K562 (cell line): ENCODE results near the gene NUDT5. TPM values are rescaled to one million over a fixed set of nuclear protein-coding genes. Genes with fewer than 3 reads are reported as not detected.

ENCODE experiments used
- ATAC-seq: fragments of 200-7000 bp; cut with Tn5 transposase; 3 replicates; pipeline ENCODE4 v1.9.1; 2020; ENCODE audit warnings: moderate library complexity
- BruUV-seq: library from RNA; stranded (reverse); fragments of 400-500 nt; replicated peaks from 2 replicates; lab custom pipeline; 2021; lab: Mats Ljungman, UMichigan
- CTCF ChIA-PET: fragments of 300-600 bp; formaldehyde crosslinking; extraction: SDS; loops from one replicate; lab custom pipeline; 2021; ENCODE audit warnings: low intra/inter-chr PET ratio; lab: Yijun Ruan, JAX
- POLR2A ChIA-PET: fragments of 300-600, 350-650 bp; sonication (Branson Sonifier 250); formaldehyde crosslinking; extraction: SDS; loops from one replicate; lab custom pipeline; 2021; ENCODE audit warnings: antibody characterized with exemption, inconsistent platforms; lab: Yijun Ruan, JAX
- DNase-seq, 4 experiments: peaks; one replicate each; pipeline versions ENCODE4 v3.0.0 to v3.0.0-alpha.2; 2011 to 2018; ENCODE audit warnings: low spot score in 3 of 4, mixed read lengths in 3 of 4; ENCODE audit errors: extremely low read depth in 1 of 4
- FAIRE-seq: peaks from 2 replicates; lab custom pipeline; 2011; peaks lifted over from hg19 to GRCh38; lab: Jason Lieb, UNC
- H2AFZ ChIP-seq: 2 replicates; pipeline ENCODE4 v1.6.0; 2011; ENCODE audit warnings: low read depth, low read length, control low read depth, inconsistent platforms
- H3K27ac ChIP-seq: fragments of 200-600 bp; 3 replicates; pipeline ENCODE4 v1.8.0; 2011; ENCODE audit warnings: low read depth, mild to moderate bottlenecking, control low read depth, inconsistent platforms, low read length, moderate library complexity, mixed read lengths; ENCODE audit errors: extremely low read depth
- H3K27me3 ChIP-seq, 2 experiments: fragments of 300-600 bp in 1 of 2; 2 replicates in 1 of 2; 3 replicates in 1 of 2; pipeline versions ENCODE4 v1.6.0 to v1.8.0; 2011; ENCODE audit warnings: inconsistent platforms in 2 of 2, low read length in 2 of 2, mild to moderate bottlenecking in 1 of 2, mixed read lengths in 1 of 2, moderate library complexity in 1 of 2; ENCODE audit not compliant: control insufficient read depth in 2 of 2, insufficient read depth in 2 of 2
- H3K36me3 ChIP-seq: fragments of 300-600 bp; 3 replicates; pipeline ENCODE4 v1.8.0; 2011; ENCODE audit warnings: mild to moderate bottlenecking, low read length, inconsistent platforms; ENCODE audit not compliant: control insufficient read depth, insufficient read depth
- H3K4me1 ChIP-seq, 2 experiments: fragments of 200-600 bp in 1 of 2; replicated peaks in 1 of 2; 2 replicates in 1 of 2; 3 replicates in 1 of 2; pipeline versions ENCODE4 v1.5.1 to v1.8.0; 2011; ENCODE audit warnings: inconsistent platforms in 2 of 2, low read length in 2 of 2, mild to moderate bottlenecking in 1 of 2, mixed read lengths in 1 of 2, moderate library complexity in 1 of 2; ENCODE audit not compliant: control insufficient read depth in 2 of 2, insufficient read depth in 2 of 2
- H3K4me2 ChIP-seq: 2 replicates; pipeline ENCODE4 v1.6.1; 2011; ENCODE audit warnings: low read length, control low read depth, inconsistent platforms, mixed read lengths; ENCODE audit not compliant: insufficient read depth
- H3K4me3 ChIP-seq: fragments of 200-600 bp; sonication (generic), shearing (Covaris generic); 2 replicates; pipeline ENCODE4 v1.5.1; 2016; ENCODE audit warnings: control low read depth, inconsistent platforms
- H3K79me2 ChIP-seq: fragments of 200-600 bp; 3 replicates; pipeline ENCODE4 v1.8.0; 2011; ENCODE audit warnings: low read length, inconsistent platforms; ENCODE audit not compliant: control insufficient read depth, insufficient read depth
- H3K9ac ChIP-seq, 2 experiments: 2 replicates each; pipeline versions ENCODE4 v1.6.0 to v1.6.1; 2011; ENCODE audit warnings: low read depth in 2 of 2, low read length in 2 of 2, control low read depth in 1 of 2, inconsistent platforms in 1 of 2, mild to moderate bottlenecking in 1 of 2, mixed read lengths in 1 of 2; ENCODE audit not compliant: insufficient read depth in 1 of 2
- H3K9me1 ChIP-seq: one replicate; pipeline ENCODE4 v1.6.0; 2011; ENCODE audit warnings: inconsistent platforms, mild to moderate bottlenecking, low read length, moderate library complexity; ENCODE audit not compliant: control insufficient read depth, insufficient read depth
- H3K9me3 ChIP-seq: replicated peaks from 2 replicates; pipeline ENCODE4 v1.5.1; 2011; ENCODE audit warnings: low read depth, low read length, inconsistent platforms; ENCODE audit not compliant: control insufficient read depth, insufficient read depth
- H4K20me1 ChIP-seq: replicated peaks from 2 replicates; pipeline ENCODE4 v1.6.1; 2011; ENCODE audit warnings: low read length, inconsistent platforms, mixed read lengths; ENCODE audit not compliant: control insufficient read depth, insufficient read depth
- C11orf30 ChIP-seq: fragments of 450-650 bp; IDR thresholded peaks from 2 replicates; pipeline ENCODE4 v1.6.1; 2016; ENCODE audit warnings: low read depth, mild to moderate bottlenecking
- KDM1A ChIP-seq, 2 experiments: fragments of 450-650 bp; IDR thresholded peaks; 2 replicates each; pipeline ENCODE4 v1.6.1; 2016; ENCODE audit warnings: mild to moderate bottlenecking in 2 of 2
- LARP7 ChIP-seq: fragments of 450-650 bp; IDR thresholded peaks from 2 replicates; pipeline ENCODE4 v1.6.1; 2016
- MAFG ChIP-seq: fragments of 450-650 bp; conservative IDR thresholded peaks from 2 replicates; pipeline ENCODE4 v1.6.1; 2016; ENCODE audit warnings: missing genetic modification characterization, missing compliant biosample characterization
- MEIS2 ChIP-seq: fragments of 450-650 bp; IDR thresholded peaks from 2 replicates; pipeline ENCODE4 v1.6.1; 2014; ENCODE audit warnings: mild to moderate bottlenecking; ENCODE audit not compliant: partially characterized antibody
- MYBL2 ChIP-seq, 2 experiments: fragments of 450-650 bp in 1 of 2; sonication (generic) in 1 of 2; formaldehyde crosslinking in 1 of 2; IDR thresholded peaks; 2 replicates each; pipeline versions ENCODE4 v1.6.1 to v1.8.1; 2017 to 2022; ENCODE audit warnings: borderline replicate concordance in 1 of 2, inconsistent platforms in 1 of 2, low read depth in 1 of 2, mild to moderate bottlenecking in 1 of 2, missing genetic modification reagents in 1 of 2, moderate library complexity in 1 of 2
- NFE2 ChIP-seq: IDR thresholded peaks from 2 replicates; pipeline ENCODE4 v1.6.1; 2014; ENCODE audit warnings: antibody characterized with exemption, low read depth
- PHB ChIP-seq: fragments of 250-450 bp; sonication (Bioruptor Pico); IDR thresholded peaks from 2 replicates; pipeline ENCODE4 v1.5.0; 2021
- PHF21A ChIP-seq: fragments of 450-650 bp; IDR thresholded peaks from 2 replicates; pipeline ENCODE4 v1.6.1; 2017; ENCODE audit warnings: low read depth, borderline replicate concordance
- POLR2G ChIP-seq: fragments of 200-400 bp; formaldehyde crosslinking; IDR thresholded peaks from 2 replicates; pipeline ENCODE4 v1.6.1; 2017; ENCODE audit warnings: low read depth, mild to moderate bottlenecking, antibody characterized with exemption, low read length, moderate library complexity
- SAFB ChIP-seq: fragments of 200-400 bp; formaldehyde crosslinking; IDR thresholded peaks from 2 replicates; pipeline ENCODE4 v1.6.1; 2017; ENCODE audit warnings: low read depth, low read length, borderline replicate concordance
- SUPT5H ChIP-seq: fragments of 450-650 bp; IDR thresholded peaks from 2 replicates; pipeline ENCODE4 v1.6.1; 2016
- ZNF316 ChIP-seq: fragments of 450-650 bp; IDR thresholded peaks from 2 replicates; pipeline ENCODE4 v1.6.1; 2016
- WGBS: fragments of 100-300 bp; shearing (Covaris generic); methylation state at CpG from one replicate; pipeline ENCODE4 v1.1.6; 2016; ENCODE audit warnings: low coverage, mixed read lengths; ENCODE audit not compliant: insufficient coverage; ENCODE audit errors: missing lambda C conversion rate; 5-methylcytosine and 5-hydroxymethylcytosine counted together
- in situ Hi-C: fragments of 300-500 bp; cut with MboI; formaldehyde crosslinking; loops from 4 replicates; pipeline ENCODE4 v1.15.0; 2018; ENCODE audit warnings: inconsistent platforms, mixed read lengths
- intact Hi-C: fragments of 100-400 bp; cut with micrococcal nuclease; formaldehyde crosslinking; loops from 2 replicates; pipeline ENCODE4 v1.14.2; 2022
- polyA plus RNA-seq, 8 experiments: library from polyadenylated mRNA; depleted of rRNA in 4 of 8; stranded (reverse) in 5 of 8; unstranded in 3 of 8; fragments of >200 nt; fragmentation: Nextera tagmentation in 2 of 8; fragmentation: Illumina TruSeq in 1 of 8; extraction: Ambion mirVana in 2 of 8; extraction: Trizol in 1 of 8; gene quantifications; 2 replicates each; pipeline versions ENCODE4 v1.2.1 to v1.2.3, GENCODE V29; 2011 to 2014; ENCODE audit warnings: inconsistent platforms in 1 of 8, missing spikeins in 1 of 8
- total RNA-seq, 7 experiments: library from RNA; depleted of rRNA in 6 of 7; stranded (reverse); fragments of >200 nt in 6 of 7; fragmentation: Illumina TruSeq in 2 of 7; extraction: Trizol in 2 of 7; gene quantifications; 2 replicates each; pipeline versions ENCODE4 v1.2.1 to v1.2.3, GENCODE V29; 2011 to 2021; ENCODE audit warnings: low replicate concordance in 1 of 7
- TF ChIP-seq, protein P1 (sequence below), 2 experiments: fragments of 450-650 bp; IDR thresholded peaks; 2 replicates each; pipeline ENCODE4 v1.6.1; 2016; ENCODE audit warnings: mild to moderate bottlenecking in 2 of 2, borderline replicate concordance in 1 of 2, low read depth in 1 of 2, moderate library complexity in 1 of 2

Gene NUDT5
- total and polyA plus RNA-seq, 9 of the 15 experiments (the other 6 are each of a cell fraction or from before 2014, with no cell fraction given) = 87.7 to 422 (median 186) TPM

DNA sequence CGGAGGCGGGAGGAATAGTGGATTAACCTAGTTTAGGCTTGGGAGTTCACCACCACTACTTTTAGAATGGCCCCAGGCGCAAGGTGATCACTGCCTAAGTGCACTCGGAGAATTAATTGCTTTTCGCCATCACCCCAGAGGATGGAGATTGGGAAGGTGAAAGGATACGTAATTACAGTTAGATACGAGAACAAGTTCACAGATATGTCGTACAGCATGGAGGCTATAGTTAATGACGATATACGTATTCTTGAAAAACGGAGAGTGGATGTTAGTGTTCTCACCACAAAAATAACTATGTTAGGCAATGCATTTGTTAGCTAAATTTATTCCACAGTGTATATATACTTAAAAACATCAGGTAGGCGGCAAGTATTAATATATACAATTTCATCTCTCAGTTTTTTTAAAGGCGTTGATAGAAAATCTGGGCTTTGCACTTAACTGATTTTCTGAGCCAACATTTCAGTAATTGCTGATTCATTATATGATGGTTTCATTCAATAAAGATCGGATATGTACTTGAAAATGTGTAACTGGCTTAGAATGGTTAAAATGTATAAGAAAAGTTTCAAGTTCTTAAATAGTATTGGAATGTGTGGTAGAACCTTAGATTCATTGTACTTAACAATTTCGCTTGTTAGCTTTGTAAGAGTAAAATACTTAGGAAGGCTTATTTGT is 980 bp upstream of the NUDT5 start:
- H3K27me3 ChIP-seq = no peaks in the 10 kb centered on the region
- in situ Hi-C loops = no loop called here
- peak overlapping the region; percentile 98 for H2AFZ ChIP-seq
- WGBS = under 1% methylated on average over 15 of the region's 15 CpGs
- no peaks in the 10 kb centered on the region for H4K20me1 ChIP-seq
- ATAC-seq = peak; percentile 6; the same call in 1 of the 3 replicates
- POLR2A ChIA-PET = interaction anchor here (0.5 to 2.0 kb wide), 4 partner anchors 12 to 848 kb away, joined by 3 to 11 read pairs (median 5); no protein-coding TSS in a partner anchor
- H3K4me3 ChIP-seq = peak overlapping the region; percentile 95
- H3K9me3 ChIP-seq = no peaks in the 10 kb centered on the region
- TF ChIP-seq MEIS2 (peak; percentile 3), LARP7 (peak; percentile 4; the same call in 1 of the 2 replicates), NFE2 (peak; percentile 57), KDM1A (IDR thresholded peaks at IDR 0.05) (peak; percentile 39 to 62; a peak in 2 of 4 replicates), C11orf30 (peak; percentile 53), MAFG (tag) (peak; percentile 51), SUPT5H (no peak), SAFB (no peak), PHB (no peak), PHF21A (0 out of 2 replicates have a peak, but pooled peaks have one; percentile 41), ZNF316 (peak; percentile 78), POLR2G (no peak), MYBL2 (IDR thresholded peaks at IDR 0.05; ENCODE audit: low read depth) (no peak), MYBL2 (CRISPR knock-in tag; IDR thresholded peaks at IDR 0.05; ENCODE audit: borderline replicate concordance) (no peak)
- TF ChIP-seq, protein P1, sequence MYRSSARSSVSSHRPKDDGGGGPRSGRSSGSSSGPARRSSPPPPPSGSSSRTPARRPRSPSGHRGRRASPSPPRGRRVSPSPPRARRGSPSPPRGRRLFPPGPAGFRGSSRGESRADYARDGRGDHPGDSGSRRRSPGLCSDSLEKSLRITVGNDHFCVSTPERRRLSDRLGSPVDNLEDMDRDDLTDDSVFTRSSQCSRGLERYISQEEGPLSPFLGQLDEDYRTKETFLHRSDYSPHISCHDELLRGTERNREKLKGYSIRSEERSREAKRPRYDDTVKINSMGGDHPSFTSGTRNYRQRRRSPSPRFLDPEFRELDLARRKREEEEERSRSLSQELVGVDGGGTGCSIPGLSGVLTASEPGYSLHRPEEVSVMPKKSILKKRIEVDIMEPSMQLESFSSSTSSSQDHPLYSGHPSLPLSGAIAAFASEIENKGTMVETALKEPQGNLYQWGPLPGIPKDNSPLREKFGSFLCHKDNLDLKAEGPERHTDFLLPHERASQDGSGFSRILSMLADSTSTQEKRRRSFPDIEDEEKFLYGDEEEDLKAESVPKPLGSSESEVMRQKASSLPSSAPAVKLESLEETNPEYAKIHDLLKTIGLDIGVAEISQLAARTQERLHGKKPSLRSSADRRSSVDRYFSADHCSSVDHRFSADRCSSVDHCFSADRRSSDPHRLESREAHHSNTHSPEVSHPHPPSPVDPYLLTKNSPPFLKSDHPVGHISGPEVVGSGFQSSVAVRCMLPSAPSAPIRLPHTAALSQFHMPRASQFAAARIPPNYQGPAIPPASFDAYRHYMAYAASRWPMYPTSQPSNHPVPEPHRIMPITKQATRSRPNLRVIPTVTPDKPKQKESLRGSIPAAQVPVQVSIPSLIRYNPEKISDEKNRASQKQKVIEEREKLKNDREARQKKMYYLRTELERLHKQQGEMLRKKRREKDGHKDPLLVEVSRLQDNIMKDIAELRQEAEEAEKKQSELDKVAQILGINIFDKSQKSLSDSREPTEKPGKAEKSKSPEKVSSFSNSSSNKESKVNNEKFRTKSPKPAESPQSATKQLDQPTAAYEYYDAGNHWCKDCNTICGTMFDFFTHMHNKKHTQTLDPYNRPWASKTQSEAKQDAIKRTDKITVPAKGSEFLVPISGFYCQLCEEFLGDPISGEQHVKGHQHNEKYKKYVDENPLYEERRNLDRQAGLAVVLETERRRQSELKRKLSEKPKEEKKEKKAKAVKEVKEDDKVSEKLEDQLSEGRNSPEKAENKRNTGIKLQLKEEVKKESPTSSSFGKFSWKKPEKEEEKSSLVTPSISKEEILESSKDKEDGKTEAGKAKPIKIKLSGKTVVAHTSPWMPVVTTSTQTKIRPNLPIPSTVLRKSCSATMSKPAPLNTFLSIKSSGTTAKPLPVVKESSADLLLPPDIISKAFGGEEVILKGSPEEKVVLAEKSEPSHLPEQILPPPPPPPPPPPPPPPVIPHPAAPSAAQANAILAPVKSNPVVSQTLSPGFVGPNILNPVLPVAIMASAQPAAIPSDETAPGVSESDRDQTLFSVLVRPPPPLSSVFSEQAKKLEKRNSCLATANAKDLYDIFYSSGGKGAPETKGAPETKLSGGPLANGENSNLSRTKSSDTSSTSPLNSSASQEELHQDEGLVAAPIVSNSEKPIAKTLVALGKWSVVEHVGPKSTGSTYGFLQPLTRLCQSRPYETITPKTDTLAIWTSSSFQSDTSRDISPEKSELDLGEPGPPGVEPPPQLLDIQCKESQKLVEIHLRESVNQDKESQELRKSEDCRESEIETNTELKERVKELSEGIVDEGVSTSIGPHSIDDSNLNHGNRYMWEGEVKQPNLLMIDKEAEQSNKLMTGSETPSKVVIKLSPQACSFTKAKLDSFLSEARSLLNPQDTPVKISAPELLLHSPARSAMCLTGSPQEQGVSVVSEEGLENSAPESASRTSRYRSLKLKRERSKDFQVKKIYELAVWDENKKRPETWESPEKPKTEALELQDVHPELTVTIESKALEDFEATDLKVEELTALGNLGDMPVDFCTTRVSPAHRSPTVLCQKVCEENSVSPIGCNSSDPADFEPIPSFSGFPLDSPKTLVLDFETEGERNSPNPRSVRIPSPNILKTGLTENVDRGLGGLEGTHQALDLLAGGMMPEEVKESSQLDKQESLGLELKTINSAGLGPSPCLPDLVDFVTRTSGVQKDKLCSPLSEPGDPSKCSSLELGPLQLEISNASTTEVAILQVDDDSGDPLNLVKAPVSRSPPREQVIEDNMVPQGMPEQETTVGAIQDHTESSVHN (IDR thresholded peaks at IDR 0.05; ENCODE audit: borderline replicate concordance in 1 of 2, low read depth in 1 of 2) = 0 out of 4 replicates have a peak, but pooled peaks of 1 of the 2 experiments have one; percentile 34
- TF ChIP-seq, all 486 proteins: peak for 9
- H3K9me1 ChIP-seq = no peaks in the 10 kb centered on the region
- FAIRE-seq (no peak), DNase-seq (no peak)
- H3K36me3 ChIP-seq = peaks cover 51% of the 10 kb centered on the region
- intact Hi-C loops = loop anchor here (10.0 kb wide), 1 partner anchor 152 kb away; the partner anchor contains the start of gene UPF2
- H3K27ac ChIP-seq = peak overlapping the region; percentile 95
- TSS peak; percentile 74 for BruUV-seq
- peaks cover 90% of the 10 kb centered on the region for H3K79me2 ChIP-seq
- CTCF ChIA-PET = no interaction called here
- peak overlapping the region; percentile 88 to 95 for H3K9ac ChIP-seq
- peak overlapping the region; percentile 95 for H3K4me2 ChIP-seq
- H3K4me1 ChIP-seq = peaks cover 8% of the 10 kb centered on the region in 2 experiments; a peak in 3 of 5 replicates
